Measurements from ENCODE around the gene PGF.

Gene PGF

GRCh38 chr14:74921053-74921620, 34.3 kb downstream of the PGF start:
- peaks cover 13% of the 10 kb centered on the region for H3K4me1 Mint-ChIP-seq
- H3K27ac Mint-ChIP-seq = no peak overlapping the region
- no peak overlapping the region for H3K4me3 Mint-ChIP-seq
- H3K9me3 Mint-ChIP-seq = no peaks in the 10 kb centered on the region
- peaks cover 22% of the 10 kb centered on the region for H3K27me3 Mint-ChIP-seq
- no peaks in the 10 kb centered on the region for H3K36me3 Mint-ChIP-seq
- no peak for DNase-seq
- CTCF ChIA-PET = interaction anchor here (1.0 to 4.6 kb wide), 3 partner anchors 14 to 168 kb away, joined by 3 to 24 read pairs (median 15); no protein-coding TSS in a partner anchor

GRCh38 chr14:74920281-74920680, 35.1 kb downstream of the PGF start:
- Mint-ChIP-seq H3K36me3 (no peaks in the 10 kb centered on the region), H3K4me1 (peaks cover 13% of the 10 kb centered on the region), H3K9me3 (no peaks in the 10 kb centered on the region), H3K4me3 (no peak overlapping the region), H3K27me3 (peaks cover 24% of the 10 kb centered on the region), H3K27ac (no peak overlapping the region)
- CTCF ChIA-PET = interaction anchor here (1.1 to 4.6 kb wide), 2 partner anchors 13 to 168 kb away, joined by 3 to 24 read pairs; no protein-coding TSS in a partner anchor
- no peak for DNase-seq

- CTCF ChIA-PET = interaction anchor here (1.1 to 4.6 kb wide), 2 partner anchors 13 to 169 kb away, joined by 3 to 24 read pairs; no protein-coding TSS in a partner anchor
- H3K36me3 Mint-ChIP-seq = no peaks in the 10 kb centered on the region
These were observed 35.8 kb downstream of the PGF start for GRCh38 chr14:74919421-74920165.

GRCh38 chr14:74918380-74918779, 37.0 kb downstream of the PGF start:
- H3K4me1 Mint-ChIP-seq = peaks cover 7% of the 10 kb centered on the region
- H3K27ac Mint-ChIP-seq = no peak overlapping the region
- H3K9me3 Mint-ChIP-seq = no peaks in the 10 kb centered on the region
- DNase-seq = no peak
- CTCF ChIA-PET = interaction anchor here (0.6 kb wide), 1 partner anchor 57 kb away, joined by 3 read pairs; no protein-coding TSS in a partner anchor
- H3K27me3 Mint-ChIP-seq = peaks cover 16% of the 10 kb centered on the region
- H3K36me3 Mint-ChIP-seq = no peaks in the 10 kb centered on the region
- no peak overlapping the region for H3K4me3 Mint-ChIP-seq

More at GRCh38 chr14:74919421-74920165, 35.8 kb downstream of the PGF start:
- H3K9me3 Mint-ChIP-seq = no peaks in the 10 kb centered on the region
- peaks cover 24% of the 10 kb centered on the region for H3K27me3 Mint-ChIP-seq
- H3K27ac Mint-ChIP-seq = no peak overlapping the region
- peaks cover 13% of the 10 kb centered on the region for H3K4me1 Mint-ChIP-seq
- no peak overlapping the region for H3K4me3 Mint-ChIP-seq
- no peak for DNase-seq

- peaks cover 16% of the 10 kb centered on the region for H3K27me3 Mint-ChIP-seq
- no peak for DNase-seq
- CTCF ChIA-PET = interaction anchor here (1.0 kb wide), 3 partner anchors 10 to 170 kb away, joined by 3 to 5 read pairs (median 3); no protein-coding TSS in a partner anchor
- H3K4me3 Mint-ChIP-seq = no peak overlapping the region
- H3K27ac Mint-ChIP-seq = no peak overlapping the region
- no peaks in the 10 kb centered on the region for H3K36me3 Mint-ChIP-seq
- H3K9me3 Mint-ChIP-seq = no peaks in the 10 kb centered on the region
- H3K4me1 Mint-ChIP-seq = peaks cover 6% of the 10 kb centered on the region
These were observed 37.7 kb downstream of the PGF start for GRCh38 chr14:74917646-74918081.

- H3K9me3 Mint-ChIP-seq = no peaks in the 10 kb centered on the region
- CTCF ChIA-PET = interaction anchor here (1.0 kb wide), 3 partner anchors 9 to 171 kb away, joined by 3 to 5 read pairs (median 3); no protein-coding TSS in a partner anchor
- H3K4me3 Mint-ChIP-seq = no peak overlapping the region
- H3K27me3 Mint-ChIP-seq = peaks cover 14% of the 10 kb centered on the region
- no peak for DNase-seq
- H3K4me1 Mint-ChIP-seq = peaks cover 1% of the 10 kb centered on the region
- no peak overlapping the region for H3K27ac Mint-ChIP-seq
- H3K36me3 Mint-ChIP-seq = no peaks in the 10 kb centered on the region
These were observed 38.2 kb downstream of the PGF start for GRCh38 chr14:74917178-74917543.

DNA sequence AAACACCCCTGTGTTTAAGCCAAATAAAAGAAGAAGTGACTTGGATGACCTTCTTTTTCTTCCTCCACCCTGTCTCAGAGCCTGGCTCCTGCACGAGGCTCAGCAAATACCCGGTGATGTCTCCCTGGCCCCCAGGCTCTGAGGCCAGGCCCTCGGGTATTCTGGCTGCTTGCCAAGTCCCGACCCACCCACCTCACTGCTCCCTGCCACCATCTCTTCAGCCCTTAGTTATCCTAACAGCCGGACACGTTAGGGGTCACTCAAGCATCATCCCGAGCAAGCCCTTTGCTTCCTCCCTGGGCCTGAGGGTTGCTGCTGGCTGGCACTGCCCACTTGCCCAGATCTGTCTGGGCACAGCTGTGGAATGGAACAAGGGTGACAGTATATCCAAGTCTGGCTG, 39.6 kb downstream of the PGF start:
- Mint-ChIP-seq H3K27ac (no peak overlapping the region), H3K9me3 (no peaks in the 10 kb centered on the region), H3K36me3 (no peaks in the 10 kb centered on the region), H3K4me1 (no peaks in the 10 kb centered on the region), H3K4me3 (no peak overlapping the region), H3K27me3 (peaks cover 13% of the 10 kb centered on the region)
- DNase-seq = no peak
- CTCF ChIA-PET = interaction anchor here (0.7 kb wide), 1 partner anchor 172 kb away, joined by 3 read pairs; no protein-coding TSS in a partner anchor

- DNase-seq = no peak
- H3K9me3 Mint-ChIP-seq = no peaks in the 10 kb centered on the region
- H3K27ac Mint-ChIP-seq = no peak overlapping the region
- H3K4me3 Mint-ChIP-seq = no peak overlapping the region
- CTCF ChIA-PET = interaction anchor here (0.7 to 1.1 kb wide), 3 partner anchors 11 to 175 kb away, joined by 3 read pairs; no protein-coding TSS in a partner anchor
- peaks cover 13% of the 10 kb centered on the region for H3K27me3 Mint-ChIP-seq
- H3K36me3 Mint-ChIP-seq = no peaks in the 10 kb centered on the region
- no peaks in the 10 kb centered on the region for H3K4me1 Mint-ChIP-seq
These were observed 40.0 kb downstream of the PGF start for GRCh38 chr14:74915426-74915825.

DNA sequence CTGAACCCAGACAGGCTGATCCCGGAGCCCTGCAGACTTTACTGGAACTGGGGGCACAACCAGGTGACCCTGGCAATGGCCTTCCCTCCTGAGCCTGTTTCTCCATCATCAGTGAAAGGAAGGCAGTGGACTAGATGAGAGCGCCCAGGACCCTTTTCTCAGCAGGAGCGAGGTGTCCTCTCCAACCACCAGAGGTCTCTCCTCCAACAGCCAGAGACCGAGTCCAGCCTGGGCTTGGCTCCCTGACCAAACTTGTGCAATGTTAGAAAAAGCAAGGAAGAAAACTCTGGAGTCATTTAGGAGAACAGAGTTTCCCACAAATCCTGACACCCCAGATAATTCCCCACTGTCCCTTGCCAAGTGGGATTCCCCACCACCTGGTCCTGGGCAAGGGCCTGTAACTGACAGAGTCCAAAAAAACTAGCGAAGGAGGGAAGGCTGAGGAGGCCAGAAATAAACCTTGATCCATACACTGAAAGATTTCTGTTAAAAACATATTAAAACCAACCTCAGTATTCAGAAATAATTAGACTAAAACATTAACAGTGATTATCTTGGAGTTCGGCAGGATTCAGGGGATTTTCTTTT, 41.3 kb downstream of the PGF start:
- Mint-ChIP-seq H3K9me3 (no peaks in the 10 kb centered on the region), H3K4me1 (no peaks in the 10 kb centered on the region), H3K36me3 (no peaks in the 10 kb centered on the region), H3K4me3 (no peak overlapping the region), H3K27ac (no peak overlapping the region), H3K27me3 (peaks cover 13% of the 10 kb centered on the region)
- CTCF ChIA-PET = interaction anchor here (1.1 kb wide), 1 partner anchor 9 kb away, joined by 3 read pairs; no protein-coding TSS in a partner anchor
- DNase-seq = peak; percentile 43

DNA sequence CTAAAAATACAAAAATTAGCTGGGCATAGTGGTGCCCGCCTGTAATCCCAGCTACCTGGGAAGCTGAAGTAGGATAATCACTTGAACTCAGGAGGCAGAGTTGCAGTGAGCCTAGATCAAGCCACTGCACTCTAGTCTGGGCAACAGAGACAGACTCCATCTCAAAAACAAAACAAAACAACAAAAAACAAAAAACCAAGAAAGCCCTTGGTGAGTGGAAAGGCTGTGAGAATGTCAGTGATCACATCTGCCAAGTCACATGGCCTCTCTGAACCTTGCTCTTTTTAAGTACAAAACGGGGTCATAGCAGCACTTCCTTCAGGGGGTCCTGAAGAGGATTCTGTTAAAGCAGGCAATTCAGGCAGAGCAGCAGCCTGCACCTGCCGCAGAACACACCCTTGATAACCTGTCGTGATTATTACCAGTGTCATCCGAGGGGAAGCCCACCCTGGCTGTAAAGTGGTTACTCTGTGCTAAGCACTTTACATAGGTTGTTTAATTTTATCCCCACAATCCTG, 41.9 kb downstream of the PGF start:
- Mint-ChIP-seq H3K27me3 (peaks cover 13% of the 10 kb centered on the region), H3K36me3 (no peaks in the 10 kb centered on the region), H3K4me3 (no peak overlapping the region), H3K27ac (no peak overlapping the region), H3K4me1 (no peaks in the 10 kb centered on the region), H3K9me3 (no peaks in the 10 kb centered on the region)
- no peak for DNase-seq
- CTCF ChIA-PET = no interaction called here

- H3K9me3 Mint-ChIP-seq = no peaks in the 10 kb centered on the region
- H3K27me3 Mint-ChIP-seq = peaks cover 13% of the 10 kb centered on the region
- H3K4me1 Mint-ChIP-seq = no peaks in the 10 kb centered on the region
- no peak overlapping the region for H3K4me3 Mint-ChIP-seq
- H3K36me3 Mint-ChIP-seq = no peaks in the 10 kb centered on the region
- no peak overlapping the region for H3K27ac Mint-ChIP-seq
- CTCF ChIA-PET = interaction anchor here (1.6 kb wide), 1 partner anchor 53 kb away, joined by 4 read pairs; no protein-coding TSS in a partner anchor
- no peak for DNase-seq
These were observed 42.6 kb downstream of the PGF start for GRCh38 chr14:74912801-74913200.

DNA sequence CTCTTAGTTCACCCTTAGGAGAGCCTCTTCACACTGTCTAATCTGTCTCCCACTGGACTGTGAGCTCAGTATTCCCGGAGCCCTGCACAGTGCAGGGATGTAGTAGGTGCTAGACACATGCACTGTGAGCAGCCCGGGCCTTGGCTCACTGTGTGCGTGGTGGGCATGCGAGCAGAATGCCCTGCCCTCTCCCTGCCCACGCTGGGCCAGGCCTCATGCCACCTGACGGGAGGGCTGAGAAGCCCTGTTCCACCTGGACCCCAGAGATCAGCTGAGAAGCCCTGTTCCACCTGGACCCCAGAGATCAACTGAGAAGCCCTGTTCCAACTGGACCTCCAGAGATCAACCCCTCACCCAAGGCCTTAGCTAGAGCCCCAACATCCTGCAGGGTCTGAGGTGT, 43.3 kb downstream of the PGF start:
- peaks cover 13% of the 10 kb centered on the region for H3K27me3 Mint-ChIP-seq
- CTCF ChIA-PET = interaction anchor here (1.6 to 3.0 kb wide), 2 partner anchors 52 to 176 kb away, joined by 4 to 10 read pairs; no protein-coding TSS in a partner anchor
- no peak overlapping the region for H3K27ac Mint-ChIP-seq
- H3K36me3 Mint-ChIP-seq = no peaks in the 10 kb centered on the region
- H3K4me1 Mint-ChIP-seq = peaks cover 2% of the 10 kb centered on the region
- DNase-seq = no peak
- H3K9me3 Mint-ChIP-seq = no peaks in the 10 kb centered on the region
- H3K4me3 Mint-ChIP-seq = no peak overlapping the region

DNA sequence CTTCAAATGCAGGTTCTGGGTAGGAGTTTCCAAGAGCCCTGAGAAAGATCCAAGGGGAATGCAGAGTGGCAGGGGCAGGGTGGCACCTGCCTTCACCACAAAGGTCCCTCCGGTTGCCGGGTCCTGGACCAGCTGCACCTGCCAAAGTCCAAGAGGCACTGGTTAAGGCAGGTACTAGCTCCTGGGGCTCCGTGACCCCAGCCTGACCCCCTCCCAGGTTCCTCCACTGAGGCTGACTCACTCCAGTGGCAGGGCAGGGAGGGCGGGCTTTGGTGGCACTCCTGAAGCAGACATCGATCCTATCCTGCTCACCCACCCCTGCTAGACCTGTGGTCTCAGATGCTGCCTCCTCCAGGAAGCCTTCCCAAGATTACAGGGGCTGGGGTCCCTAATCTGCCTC, 43.7 kb downstream of the PGF start:
- Mint-ChIP-seq H3K4me1 (peaks cover 2% of the 10 kb centered on the region), H3K4me3 (no peak overlapping the region), H3K9me3 (no peaks in the 10 kb centered on the region), H3K36me3 (no peaks in the 10 kb centered on the region), H3K27ac (no peak overlapping the region), H3K27me3 (peaks cover 13% of the 10 kb centered on the region)
- CTCF ChIA-PET = interaction anchor here (1.6 to 3.0 kb wide), 2 partner anchors 52 to 176 kb away, joined by 4 to 10 read pairs; no protein-coding TSS in a partner anchor
- DNase-seq = no peak

GRCh38 chr14:74911221-74911620, 44.2 kb downstream of the PGF start:
- Mint-ChIP-seq H3K27me3 (peaks cover 13% of the 10 kb centered on the region), H3K36me3 (no peaks in the 10 kb centered on the region), H3K9me3 (no peaks in the 10 kb centered on the region), H3K4me1 (peaks cover 2% of the 10 kb centered on the region), H3K4me3 (no peak overlapping the region), H3K27ac (no peak overlapping the region)
- DNase-seq = no peak
- CTCF ChIA-PET = interaction anchor here (1.3 to 3.0 kb wide), 2 partner anchors 50 to 177 kb away, joined by 5 to 10 read pairs; no protein-coding TSS in a partner anchor

All from activated naive CD4-positive, alpha-beta T cell treated with anti-CD3 and anti-CD28 coated beads, Interleukin-2, amount 10 ng/mL, durations not matched to agents 7 days and 5 days (primary cell).